IMR-90 (cell line): ENCODE results near the gene CCDC102B. TPM values are rescaled to one million over a fixed set of nuclear protein-coding genes. Genes with fewer than 3 reads are reported as not detected.

Source experiments
- ATAC-seq: fragments of 200-7000 bp; cut with Tn5 transposase; 2 replicates; pipeline ENCODE4 v1.9.1; 2020; ENCODE audit warnings: low read depth, mild to moderate bottlenecking, moderate library complexity
- BruUV-seq: library from RNA; stranded (reverse); fragments of 400-500 nt; replicated peaks from 2 replicates; lab custom pipeline; 2021; lab: Mats Ljungman, UMichigan
- CTCF ChIA-PET: fragments of 300-600 bp; formaldehyde crosslinking; extraction: SDS; loops from one replicate; lab custom pipeline; 2021; ENCODE audit warnings: antibody characterized with exemption; lab: Yijun Ruan, JAX
- POLR2A ChIA-PET: fragments of 300-600 bp; sonication (Branson Sonifier 250); formaldehyde crosslinking; loops from one replicate; lab custom pipeline; 2022; ENCODE audit warnings: antibody characterized with exemption; ENCODE audit not compliant: unreplicated experiment; lab: Charles Lee
- DNase-seq: peaks from one replicate; pipeline ENCODE4 v3.0.0; 2013
- H2AFZ ChIP-seq: replicated peaks from 2 replicates; pipeline ENCODE3; 2013; ENCODE audit warnings: low read length, mild to moderate bottlenecking; ENCODE audit not compliant: poor library complexity
- H2AK5ac ChIP-seq: 2 replicates; pipeline ENCODE4 v1.6.1; 2013; ENCODE audit warnings: low read depth, low read length, inconsistent platforms
- H2AK9ac ChIP-seq: replicated peaks from 2 replicates; pipeline ENCODE3; 2013; ENCODE audit warnings: mild to moderate bottlenecking, low read depth, low read length, moderate library complexity; ENCODE audit not compliant: poor library complexity
- H2BK120ac ChIP-seq: 2 replicates; pipeline ENCODE4 v1.6.1; 2013; ENCODE audit warnings: low read depth, low read length, inconsistent platforms
- H2BK15ac ChIP-seq: 3 replicates; pipeline ENCODE4 v1.6.1; 2013; ENCODE audit warnings: low read depth, low read length, inconsistent platforms
- H2BK20ac ChIP-seq: 2 replicates; pipeline ENCODE4 v1.6.1; 2013; ENCODE audit warnings: low read depth, mild to moderate bottlenecking, inconsistent platforms, low read length, moderate library complexity
- H2BK5ac ChIP-seq: 2 replicates; pipeline ENCODE4 v1.6.1; 2013; ENCODE audit warnings: mild to moderate bottlenecking, low read depth, low read length, inconsistent platforms; ENCODE audit not compliant: poor library complexity, severe bottlenecking
- H3K14ac ChIP-seq: replicated peaks from 2 replicates; pipeline ENCODE4 v1.6.1; 2013; ENCODE audit warnings: low read depth, low read length, inconsistent platforms
- H3K18ac ChIP-seq: 2 replicates; pipeline ENCODE4 v1.6.1; 2013; ENCODE audit warnings: low read depth, low read length, control low read depth
- H3K23ac ChIP-seq: 2 replicates; pipeline ENCODE4 v1.6.1; 2013; ENCODE audit warnings: low read depth, low read length, inconsistent platforms
- H3K27ac ChIP-seq: 2 replicates; pipeline ENCODE4 v1.5.1; 2013; ENCODE audit warnings: mild to moderate bottlenecking, control low read depth, low read length; ENCODE audit not compliant: insufficient read depth
- H3K27me3 ChIP-seq: 2 replicates; pipeline ENCODE4 v1.6.1; 2013; ENCODE audit warnings: low read length; ENCODE audit not compliant: control insufficient read depth, insufficient read depth
- H3K36me3 ChIP-seq: 2 replicates; pipeline ENCODE4 v1.6.1; 2013; ENCODE audit warnings: low read length, mixed read lengths; ENCODE audit not compliant: control insufficient read depth, insufficient read depth
- H3K4ac ChIP-seq: 2 replicates; pipeline ENCODE4 v1.6.1; 2013; ENCODE audit warnings: low read depth, low read length, inconsistent platforms
- H3K4me1 ChIP-seq: 2 replicates; pipeline ENCODE4 v1.6.1; 2013; ENCODE audit warnings: low read length, mixed read lengths; ENCODE audit not compliant: control insufficient read depth, insufficient read depth
- H3K4me2 ChIP-seq: 2 replicates; pipeline ENCODE4 v1.6.1; 2013; ENCODE audit warnings: low read depth, mild to moderate bottlenecking, control low read depth, low read length, moderate library complexity
- H3K4me3 ChIP-seq: 2 replicates; pipeline ENCODE4 v1.5.1; 2013; ENCODE audit warnings: low read depth, mild to moderate bottlenecking, control low read depth, low read length, moderate library complexity; ENCODE audit not compliant: insufficient read depth
- H3K56ac ChIP-seq: 2 replicates; pipeline ENCODE4 v1.6.1; 2013; ENCODE audit warnings: low read length, inconsistent platforms; ENCODE audit not compliant: insufficient read depth; ENCODE audit errors: extremely low read depth
- H3K79me1 ChIP-seq, 2 experiments: 2 replicates each; pipeline ENCODE4 v1.6.1; 2013; ENCODE audit warnings: low read length in 2 of 2, inconsistent platforms in 1 of 2, low read depth in 1 of 2
- H3K9ac ChIP-seq: 2 replicates; pipeline ENCODE4 v1.6.1; 2013; ENCODE audit warnings: low read depth, low read length, control low read depth
- H3K9me1 ChIP-seq: 2 replicates; pipeline ENCODE4 v1.6.1; 2013; ENCODE audit warnings: low read length, inconsistent platforms; ENCODE audit not compliant: insufficient read depth
- H3K9me3 ChIP-seq: 2 replicates; pipeline ENCODE4 v1.6.1; 2013; ENCODE audit warnings: low read length; ENCODE audit not compliant: control insufficient read depth, insufficient read depth
- H4K20me1 ChIP-seq: 2 replicates; pipeline ENCODE4 v1.6.1; 2013; ENCODE audit warnings: low read length, inconsistent platforms; ENCODE audit not compliant: insufficient read depth
- H4K5ac ChIP-seq: 2 replicates; pipeline ENCODE4 v1.6.1; 2013; ENCODE audit warnings: mild to moderate bottlenecking, low read depth, low read length, control low read depth
- H4K8ac ChIP-seq, 2 experiments: 2 replicates each; pipeline ENCODE4 v1.6.1; 2013; ENCODE audit warnings: low read depth in 2 of 2, low read length in 2 of 2, control low read depth in 1 of 2, inconsistent platforms in 1 of 2
- H4K91ac ChIP-seq: 2 replicates; pipeline ENCODE4 v1.6.1; 2013; ENCODE audit warnings: low read depth, low read length, inconsistent platforms; ENCODE audit not compliant: insufficient read depth
- FOS ChIP-seq: fragments of 150-350 bp; IDR thresholded peaks from 2 replicates; pipeline ENCODE4 v1.6.1; 2016; ENCODE audit warnings: low read depth, low read length
- NFE2L2 ChIP-seq: fragments of 150-350 bp; IDR thresholded peaks from 2 replicates; pipeline ENCODE4 v1.6.1; 2016; ENCODE audit warnings: low read depth, mild to moderate bottlenecking, low read length
- RFX5 ChIP-seq: IDR thresholded peaks from 2 replicates; pipeline ENCODE4 v1.8.0; 2012; ENCODE audit warnings: low read depth, mild to moderate bottlenecking, low read length, moderate library complexity
- WGBS, 2 experiments: methylation state at CpG; one replicate each; pipeline versions ENCODE4 v1.1.5 to v1.1.7; 2013; ENCODE audit warnings: missing lambda C conversion rate in 2 of 2; ENCODE audit not compliant: insufficient read length in 1 of 2; ENCODE audit errors: extremely low coverage in 2 of 2; 5-methylcytosine and 5-hydroxymethylcytosine counted together
- dilution Hi-C: fragments of 300-500 bp; cut with HindIII; formaldehyde crosslinking; loops from one replicate; pipeline ENCODE4 v1.14.3; 2018; ENCODE audit warnings: low sequenced_read_pairs; ENCODE audit not compliant: unreplicated experiment
- in situ Hi-C: fragments of 300-500 bp; cut with MboI; formaldehyde crosslinking; loops from 3 replicates; pipeline ENCODE4 v1.14.3; 2019; ENCODE audit warnings: low sequenced_read_pairs, inconsistent platforms, mixed read lengths
- intact Hi-C: fragments of 100-400 bp; cut with micrococcal nuclease; formaldehyde crosslinking; loops from 2 replicates; pipeline ENCODE4 v1.10.0; 2022
- polyA plus RNA-seq, 3 experiments: library from polyadenylated mRNA; depleted of rRNA; stranded (reverse); fragments of >200 nt; gene quantifications; 2 replicates each; pipeline ENCODE4 v1.2.3, GENCODE V29; 2012; ENCODE audit warnings: low replicate concordance in 1 of 3
- total RNA-seq: library from RNA; depleted of rRNA; stranded (reverse); fragments of >200 nt; gene quantifications from 2 replicates; pipeline ENCODE4 v1.2.3, GENCODE V29; 2012
- TF ChIP-seq, protein P1 (sequence below): conservative IDR thresholded peaks from 2 replicates; pipeline ENCODE4 v1.5.1; 2012; ENCODE audit warnings: mild to moderate bottlenecking, low read depth, low read length, improper control_type of control experiment
- TF ChIP-seq, protein P2 (sequence below): fragments of 150-350 bp; IDR thresholded peaks from 2 replicates; pipeline ENCODE4 v1.6.1; 2016; ENCODE audit warnings: low read depth, mild to moderate bottlenecking, low read length, moderate library complexity, borderline replicate concordance
- TF ChIP-seq, protein P3 (sequence below): fragments of 150-350 bp; IDR thresholded peaks from 2 replicates; pipeline ENCODE4 v1.6.1; 2017; ENCODE audit warnings: mild to moderate bottlenecking, antibody characterized with exemption, low read length, low read depth

Gene CCDC102B
- total and polyA plus RNA-seq, 2 of the 4 experiments (the other 2 are of a cell fraction), result 0.54 to 1.4 TPM

DNA sequence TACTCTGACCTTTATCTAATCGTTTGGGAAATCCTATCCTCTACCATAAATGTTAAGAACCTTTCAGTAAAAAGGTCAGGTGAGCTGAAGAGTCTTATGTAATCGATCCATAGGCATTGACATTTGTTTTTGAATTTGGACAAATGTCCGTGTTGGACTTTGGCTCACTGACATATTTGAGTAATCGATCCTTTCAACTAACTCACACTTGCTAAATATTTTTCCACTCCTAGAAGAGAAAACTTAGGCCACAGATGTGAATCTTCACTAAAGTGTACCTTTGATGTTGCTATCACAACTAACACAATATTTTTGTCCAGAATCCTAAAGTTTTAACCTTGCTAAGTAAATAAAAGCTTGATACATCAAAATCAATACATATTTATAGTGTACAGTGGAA, 89.5 kb downstream of the CCDC102B start:
- Histone ChIP-seq H2BK15ac (no peak overlapping the region), H4K5ac (no peak overlapping the region), H2BK5ac (no peak overlapping the region), H2BK20ac (no peak overlapping the region), H4K8ac (no peak overlapping the region), H2BK120ac (no peak overlapping the region), H3K14ac (no peak overlapping the region), H3K4me2 (no peak overlapping the region), H3K4ac (no peak overlapping the region), H3K4me1 (no peaks in the 10 kb centered on the region), H3K18ac (no peak overlapping the region), H3K23ac (no peak overlapping the region), H4K91ac (no peak overlapping the region), H3K27ac (no peak overlapping the region), H3K9ac (no peak overlapping the region), H4K20me1 (no peaks in the 10 kb centered on the region), H3K36me3 (no peaks in the 10 kb centered on the region), H3K9me1 (no peaks in the 10 kb centered on the region), H3K56ac (no peak overlapping the region), H3K9me3 (no peaks in the 10 kb centered on the region), H2AK9ac (no peak overlapping the region), H3K4me3 (no peak overlapping the region), H2AFZ (no peak overlapping the region), H3K27me3 (no peaks in the 10 kb centered on the region), H2AK5ac (no peak overlapping the region), H3K79me1 (no peaks in the 10 kb centered on the region)
- no peak for ATAC-seq
- CTCF ChIA-PET, result no interaction called here
- WGBS, 2 experiments, result no CpG with 5 or more reads among the region's 4 CpGs
- no TSS peak for BruUV-seq
- in situ Hi-C loops, result no loop called here
- TF ChIP-seq, protein P1, sequence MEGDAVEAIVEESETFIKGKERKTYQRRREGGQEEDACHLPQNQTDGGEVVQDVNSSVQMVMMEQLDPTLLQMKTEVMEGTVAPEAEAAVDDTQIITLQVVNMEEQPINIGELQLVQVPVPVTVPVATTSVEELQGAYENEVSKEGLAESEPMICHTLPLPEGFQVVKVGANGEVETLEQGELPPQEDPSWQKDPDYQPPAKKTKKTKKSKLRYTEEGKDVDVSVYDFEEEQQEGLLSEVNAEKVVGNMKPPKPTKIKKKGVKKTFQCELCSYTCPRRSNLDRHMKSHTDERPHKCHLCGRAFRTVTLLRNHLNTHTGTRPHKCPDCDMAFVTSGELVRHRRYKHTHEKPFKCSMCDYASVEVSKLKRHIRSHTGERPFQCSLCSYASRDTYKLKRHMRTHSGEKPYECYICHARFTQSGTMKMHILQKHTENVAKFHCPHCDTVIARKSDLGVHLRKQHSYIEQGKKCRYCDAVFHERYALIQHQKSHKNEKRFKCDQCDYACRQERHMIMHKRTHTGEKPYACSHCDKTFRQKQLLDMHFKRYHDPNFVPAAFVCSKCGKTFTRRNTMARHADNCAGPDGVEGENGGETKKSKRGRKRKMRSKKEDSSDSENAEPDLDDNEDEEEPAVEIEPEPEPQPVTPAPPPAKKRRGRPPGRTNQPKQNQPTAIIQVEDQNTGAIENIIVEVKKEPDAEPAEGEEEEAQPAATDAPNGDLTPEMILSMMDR, result no peak
- TF ChIP-seq FOS (no peak), NFE2L2 (no peak), RFX5 (no peak)
- TF ChIP-seq, protein P2, sequence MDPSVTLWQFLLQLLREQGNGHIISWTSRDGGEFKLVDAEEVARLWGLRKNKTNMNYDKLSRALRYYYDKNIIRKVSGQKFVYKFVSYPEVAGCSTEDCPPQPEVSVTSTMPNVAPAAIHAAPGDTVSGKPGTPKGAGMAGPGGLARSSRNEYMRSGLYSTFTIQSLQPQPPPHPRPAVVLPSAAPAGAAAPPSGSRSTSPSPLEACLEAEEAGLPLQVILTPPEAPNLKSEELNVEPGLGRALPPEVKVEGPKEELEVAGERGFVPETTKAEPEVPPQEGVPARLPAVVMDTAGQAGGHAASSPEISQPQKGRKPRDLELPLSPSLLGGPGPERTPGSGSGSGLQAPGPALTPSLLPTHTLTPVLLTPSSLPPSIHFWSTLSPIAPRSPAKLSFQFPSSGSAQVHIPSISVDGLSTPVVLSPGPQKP, result no peak
- TF ChIP-seq, protein P3, sequence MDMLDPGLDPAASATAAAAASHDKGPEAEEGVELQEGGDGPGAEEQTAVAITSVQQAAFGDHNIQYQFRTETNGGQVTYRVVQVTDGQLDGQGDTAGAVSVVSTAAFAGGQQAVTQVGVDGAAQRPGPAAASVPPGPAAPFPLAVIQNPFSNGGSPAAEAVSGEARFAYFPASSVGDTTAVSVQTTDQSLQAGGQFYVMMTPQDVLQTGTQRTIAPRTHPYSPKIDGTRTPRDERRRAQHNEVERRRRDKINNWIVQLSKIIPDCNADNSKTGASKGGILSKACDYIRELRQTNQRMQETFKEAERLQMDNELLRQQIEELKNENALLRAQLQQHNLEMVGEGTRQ, result no peak
- POLR2A ChIA-PET, result no interaction called here
- dilution Hi-C loops, result no loop called here
- no peak for DNase-seq
- intact Hi-C loops, result loop anchor here (10.0 kb wide), 1 partner anchor 427 kb away; no protein-coding TSS in a partner anchor
